ENCODE measurements around the gene OLFM1. TPM values are rescaled to one million over a fixed set of nuclear protein-coding genes. Genes with fewer than 3 reads are reported as not detected.

Gene OLFM1
- polyA plus RNA-seq (ENCODE audit: insufficient read length): 5.8 TPM

DNA sequence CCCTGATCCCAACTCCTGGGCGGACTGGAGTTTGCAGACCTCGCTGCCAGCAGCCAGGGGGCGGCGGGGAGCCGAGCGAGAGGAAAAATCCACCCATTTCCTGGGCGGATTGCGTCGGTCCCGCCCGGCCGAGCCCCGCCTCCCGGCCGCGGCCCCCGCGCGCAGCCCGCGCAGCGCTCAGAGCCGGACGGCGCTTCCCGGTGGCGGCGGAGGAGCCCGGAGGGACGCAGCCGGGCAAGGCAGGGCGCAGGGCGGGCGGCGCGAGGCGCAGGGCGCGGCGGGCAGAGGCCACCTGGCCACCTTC, at the start of gene OLFM1:
Gene OLFM1 (plus strand): TSS at position 180 of the 304 bp plus-strand sequence. CDS start 322 bp downstream, outside the sequence.
- DNase-seq: peak; percentile 67

DNA sequence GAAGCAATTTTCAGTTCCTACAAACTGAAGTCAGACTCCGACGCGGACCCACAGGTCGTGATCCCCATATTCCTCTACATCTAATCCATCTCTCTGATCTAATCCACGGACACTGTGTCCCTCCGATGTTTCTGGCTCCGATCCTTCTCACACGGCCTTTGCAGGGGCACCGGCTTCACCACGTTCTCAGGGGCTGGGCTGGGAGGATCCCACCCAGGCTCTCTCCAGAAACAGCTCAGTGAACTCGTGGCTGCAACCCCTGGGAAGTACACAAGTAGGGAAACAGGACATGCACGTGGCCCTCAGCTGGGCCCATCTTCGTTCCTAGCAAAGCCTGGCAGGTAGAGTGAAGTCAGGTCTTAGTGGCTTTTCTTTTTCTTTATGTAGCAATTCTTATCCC, 49.1 kb upstream of the OLFM1 start:
- DNase-seq: no peak

DNA sequence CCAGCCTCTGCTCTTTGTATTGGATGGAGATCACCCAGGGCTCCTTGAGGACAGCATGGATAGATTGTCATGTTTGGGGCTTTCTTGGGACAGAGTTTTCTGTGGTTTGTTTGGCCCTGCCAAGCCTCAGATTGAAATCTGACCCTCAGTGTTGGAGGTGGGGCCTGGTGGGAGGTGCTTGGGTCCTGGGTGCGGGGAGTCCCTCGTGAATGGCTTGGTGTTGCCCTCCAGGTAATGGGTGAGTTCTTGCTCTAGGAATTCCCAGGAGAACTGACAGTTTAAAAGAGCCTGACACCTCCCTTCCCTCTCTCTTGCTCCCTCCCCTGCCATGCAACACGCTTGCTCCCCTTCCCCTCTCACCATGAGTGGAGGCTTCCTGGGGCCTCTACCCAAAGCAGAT, 48.6 kb upstream of the OLFM1 start:
- no peak for DNase-seq

DNA sequence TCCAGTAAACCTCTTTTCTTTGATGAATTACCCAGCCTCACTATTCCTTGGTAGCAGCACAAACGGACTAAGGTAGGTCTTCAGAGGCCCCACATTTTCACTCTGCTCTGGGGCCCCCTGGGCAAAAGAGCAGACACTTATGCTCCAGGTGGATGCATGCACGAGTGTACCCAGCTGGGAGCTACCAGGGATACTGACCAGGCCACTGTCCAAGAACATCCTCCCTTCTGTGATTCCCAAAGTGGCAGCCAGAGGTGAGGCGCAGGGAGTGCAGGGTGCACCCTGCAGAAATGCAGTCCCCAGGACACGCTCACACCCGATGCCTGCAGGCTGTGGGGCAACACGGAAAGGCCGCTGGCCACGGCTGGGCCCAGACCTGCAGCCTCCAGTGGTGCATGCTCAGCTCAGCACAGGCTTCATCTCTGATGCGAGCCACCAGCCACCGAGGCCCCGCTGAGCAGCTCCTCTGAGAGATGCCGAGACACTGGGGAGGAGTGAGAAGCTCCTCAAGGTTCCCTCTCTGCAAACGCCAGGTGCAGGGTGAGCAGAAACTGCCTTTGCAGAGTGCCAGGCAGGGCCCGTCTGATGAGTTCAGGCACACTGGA, 48.1 kb upstream of the OLFM1 start:
- DNase-seq: no peak

DNA sequence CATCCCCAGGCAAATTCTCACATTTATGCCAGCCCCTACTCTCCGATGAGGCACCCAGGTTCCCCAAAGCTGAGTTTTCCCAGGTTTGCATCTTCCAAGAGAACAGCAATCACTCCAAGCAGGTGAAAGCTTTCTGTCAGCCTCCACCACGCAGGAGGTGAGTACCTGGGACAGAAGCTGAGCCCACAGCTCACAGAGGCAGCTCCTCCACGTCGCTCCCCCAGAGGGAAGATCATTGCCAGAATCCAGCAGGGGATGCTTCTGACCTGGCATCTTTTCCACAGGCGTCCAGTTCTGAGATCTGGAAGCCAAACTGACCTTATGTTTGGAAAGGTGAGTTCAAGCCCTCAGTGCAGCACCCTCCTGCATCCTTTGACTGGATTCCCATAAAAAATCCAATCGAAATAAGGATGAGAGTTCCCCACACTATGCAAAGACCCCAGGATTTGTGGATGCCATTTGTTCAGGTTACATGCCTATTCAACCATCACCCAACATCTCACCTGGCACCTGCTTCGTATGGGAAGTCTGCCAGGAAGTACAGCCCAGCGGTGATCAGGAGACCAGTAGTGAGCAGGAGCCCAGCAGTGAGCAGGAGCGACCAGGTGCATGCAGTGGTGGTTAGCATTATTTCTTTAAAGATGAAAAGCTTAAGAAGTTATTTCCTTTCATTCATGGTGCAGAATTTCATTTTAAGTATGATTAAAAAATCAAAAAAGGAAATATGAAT, 47.4 kb upstream of the OLFM1 start:
- no peak for DNase-seq

DNA sequence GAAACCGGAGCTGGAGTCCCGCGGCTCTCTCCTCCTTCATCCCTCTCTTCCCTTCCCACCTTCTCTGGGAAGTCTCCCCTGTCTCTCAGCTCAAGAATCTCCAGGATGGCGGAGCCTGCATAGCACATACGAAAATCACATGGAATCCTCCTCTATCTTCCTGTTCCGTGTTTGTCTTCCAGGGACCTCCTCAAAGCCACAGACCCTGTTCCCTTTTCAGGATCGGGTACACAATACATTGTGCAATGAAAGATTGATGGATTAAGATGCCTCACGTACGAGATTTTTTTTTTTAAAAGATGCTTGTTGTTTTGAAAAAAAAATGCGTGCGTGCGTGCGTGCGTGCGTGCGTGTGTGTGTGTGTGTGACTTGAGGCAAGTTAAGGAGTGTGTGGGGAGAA, 46.6 kb upstream of the OLFM1 start:
- DNase-seq: no peak

DNA sequence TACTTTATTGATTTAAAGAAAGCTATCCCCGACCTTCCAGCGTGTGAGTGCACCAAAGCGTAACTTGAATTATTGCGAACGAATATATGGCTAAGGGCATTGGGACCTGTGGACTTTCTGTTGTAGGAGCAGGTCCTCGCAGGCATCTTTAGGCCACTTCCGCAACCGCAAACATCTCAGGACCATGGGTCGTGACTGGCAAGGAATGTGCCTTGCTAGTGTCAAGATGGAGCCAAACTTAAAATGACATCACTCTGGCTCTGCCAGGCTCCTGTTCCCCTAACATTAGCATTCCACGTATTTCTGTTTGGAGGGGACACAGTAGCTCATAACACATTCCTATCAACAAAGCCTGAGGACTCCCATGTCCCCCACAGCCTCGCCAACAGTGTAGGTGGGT, 44.1 kb upstream of the OLFM1 start:
- no peak for DNase-seq

DNA sequence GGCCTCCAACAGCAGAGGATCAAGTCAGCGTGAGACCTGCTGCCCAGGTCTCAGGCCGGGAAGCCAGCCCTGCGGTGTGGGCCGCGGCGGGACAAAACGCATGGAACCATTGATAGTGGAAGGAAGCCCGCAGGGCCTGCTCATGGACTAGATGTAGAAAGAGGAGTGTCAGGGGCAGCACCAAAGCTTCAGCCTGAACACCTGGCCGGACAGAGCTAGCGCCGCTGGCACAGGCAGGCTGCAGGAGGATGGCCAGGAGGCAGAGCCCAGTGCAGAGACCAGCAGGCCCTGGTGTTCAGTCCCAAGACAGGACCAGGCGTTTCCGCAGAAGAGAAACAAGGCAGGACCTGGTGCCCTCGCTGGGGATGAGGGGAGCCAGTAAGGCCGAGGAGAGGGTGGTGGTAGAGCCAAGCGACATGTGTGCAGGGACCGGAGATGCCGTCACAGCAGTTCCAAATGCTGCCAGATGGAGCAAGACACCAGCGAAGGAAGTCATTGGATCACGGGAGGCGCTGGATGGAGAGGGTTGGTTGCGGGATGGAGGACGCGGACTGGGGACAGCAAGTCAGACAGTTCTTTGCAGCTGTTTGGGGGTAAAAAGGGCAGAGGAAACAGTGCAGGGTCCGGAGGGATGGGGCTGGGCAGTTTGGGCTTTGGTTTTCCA, 42.1 kb upstream of the OLFM1 start:
- no peak for DNase-seq

DNA sequence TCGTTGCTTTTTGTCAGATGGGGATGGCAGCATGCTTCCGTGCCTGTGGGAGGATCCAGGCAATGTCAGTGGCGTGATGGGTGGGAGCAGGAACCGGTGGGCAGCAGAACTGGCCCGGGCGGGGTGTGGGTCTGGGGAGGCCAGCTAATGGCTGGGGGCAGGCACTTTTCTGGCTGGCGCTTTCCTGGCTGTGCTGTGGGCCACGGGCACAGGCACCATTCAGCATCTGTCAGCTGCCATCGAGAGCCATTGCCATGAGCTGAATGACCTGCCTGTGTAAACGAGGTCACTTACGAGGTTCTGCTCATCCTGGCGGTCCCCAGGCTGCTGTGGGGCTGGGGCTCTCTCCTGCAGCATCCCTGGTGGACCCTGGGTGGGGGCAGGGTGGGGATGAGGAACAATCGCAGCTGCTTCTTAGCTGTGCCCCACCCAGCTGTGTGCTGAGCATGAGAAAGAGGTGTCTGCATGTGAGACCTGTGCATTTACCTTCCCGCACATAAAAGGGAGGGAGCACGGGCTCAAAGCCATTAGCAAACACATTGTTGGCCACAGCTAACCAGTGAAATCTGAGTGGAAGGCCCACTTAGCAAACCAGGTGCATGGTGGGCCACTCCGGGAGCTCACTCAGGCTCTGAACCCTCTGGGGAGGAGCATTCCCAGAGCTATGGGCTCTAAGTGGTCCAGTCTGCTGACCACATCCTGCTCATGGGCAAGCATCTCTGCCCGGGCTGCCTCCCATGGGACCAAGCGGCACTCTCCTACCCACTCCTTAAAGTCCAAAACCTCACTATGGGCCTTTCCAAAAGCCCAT, 41.3 kb upstream of the OLFM1 start:
- DNase-seq: no peak

DNA sequence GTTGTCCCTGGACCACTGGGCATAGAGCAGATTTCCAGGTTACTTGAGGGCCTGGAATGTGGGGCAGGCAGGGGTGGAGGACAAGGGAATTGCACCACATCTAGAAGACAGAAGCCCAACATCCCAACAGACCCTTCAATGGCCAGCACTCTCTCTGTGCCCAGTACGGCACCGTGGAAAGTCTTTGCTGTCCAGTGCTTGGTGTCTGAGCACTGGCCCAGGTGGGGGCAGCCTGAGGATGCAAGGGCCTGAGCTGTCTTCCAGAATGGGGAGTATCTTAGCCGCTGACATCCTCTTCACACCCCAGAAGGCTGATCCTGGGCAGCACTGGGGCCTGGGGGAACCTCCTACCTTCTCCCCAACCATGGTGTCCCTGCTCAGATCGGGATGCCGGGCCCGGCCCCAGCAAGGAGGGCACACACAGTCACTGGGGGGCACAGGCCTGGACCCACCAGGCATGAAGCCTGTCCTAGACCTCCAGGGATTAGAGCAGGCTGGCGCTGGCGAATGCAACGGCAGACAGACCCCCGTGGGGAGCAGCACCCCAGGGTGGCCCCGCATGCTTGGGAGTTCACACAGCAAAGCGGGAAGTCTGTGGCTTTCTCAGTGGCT, 40.6 kb upstream of the OLFM1 start:
- no peak for DNase-seq

DNA sequence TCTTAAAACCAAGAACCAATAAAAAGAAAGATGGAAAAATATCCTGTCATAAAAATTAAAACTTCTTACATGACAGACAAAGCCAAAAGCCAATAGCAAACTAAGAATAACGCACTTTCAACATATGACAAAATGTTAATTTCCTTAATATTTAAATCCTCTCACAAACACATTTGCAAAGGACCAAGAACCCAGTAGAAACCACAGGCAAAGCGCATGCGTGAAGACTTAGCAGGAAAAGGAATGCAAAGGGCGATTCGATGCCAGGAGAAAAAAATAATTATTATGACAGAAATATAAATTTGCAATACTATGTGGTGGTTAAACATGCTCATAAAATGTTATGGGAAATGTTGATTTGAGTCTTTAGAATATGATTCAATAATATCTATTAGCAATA, 39.9 kb upstream of the OLFM1 start:
- DNase-seq: no peak

DNA sequence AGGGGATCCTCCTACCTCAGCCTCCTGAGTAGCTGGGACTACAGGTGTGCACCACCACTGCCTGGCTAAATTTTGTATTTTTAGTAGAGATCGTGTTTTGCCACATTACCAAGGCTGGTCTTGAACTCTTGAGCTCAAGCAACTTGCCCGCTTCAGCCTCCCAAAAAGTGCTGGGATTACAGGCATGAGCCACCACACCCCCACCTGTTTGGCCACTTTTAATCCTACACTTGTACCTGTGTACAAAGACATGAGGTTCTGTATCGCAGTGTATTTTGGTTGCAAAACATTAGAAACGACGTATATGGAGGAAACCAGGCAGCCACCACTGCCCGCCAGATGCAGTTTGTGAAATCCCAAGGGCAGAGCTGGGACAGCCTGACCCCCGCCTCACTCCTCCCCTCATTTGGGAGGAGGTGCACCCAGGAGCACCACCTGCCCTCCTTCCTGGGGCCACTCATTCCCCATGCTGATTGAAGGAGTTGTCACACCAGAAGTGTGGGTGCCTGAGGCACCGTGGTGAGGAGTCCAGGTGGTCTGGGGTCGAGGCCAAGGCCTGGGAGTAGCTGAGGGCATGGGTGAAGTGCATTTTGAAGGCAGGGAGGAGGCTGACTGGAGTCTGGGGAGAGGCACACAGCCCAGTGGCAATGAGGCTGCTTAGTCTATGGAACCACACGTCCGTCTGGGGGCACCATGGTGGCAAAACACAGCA, 39.3 kb upstream of the OLFM1 start:
- no peak for DNase-seq

DNA sequence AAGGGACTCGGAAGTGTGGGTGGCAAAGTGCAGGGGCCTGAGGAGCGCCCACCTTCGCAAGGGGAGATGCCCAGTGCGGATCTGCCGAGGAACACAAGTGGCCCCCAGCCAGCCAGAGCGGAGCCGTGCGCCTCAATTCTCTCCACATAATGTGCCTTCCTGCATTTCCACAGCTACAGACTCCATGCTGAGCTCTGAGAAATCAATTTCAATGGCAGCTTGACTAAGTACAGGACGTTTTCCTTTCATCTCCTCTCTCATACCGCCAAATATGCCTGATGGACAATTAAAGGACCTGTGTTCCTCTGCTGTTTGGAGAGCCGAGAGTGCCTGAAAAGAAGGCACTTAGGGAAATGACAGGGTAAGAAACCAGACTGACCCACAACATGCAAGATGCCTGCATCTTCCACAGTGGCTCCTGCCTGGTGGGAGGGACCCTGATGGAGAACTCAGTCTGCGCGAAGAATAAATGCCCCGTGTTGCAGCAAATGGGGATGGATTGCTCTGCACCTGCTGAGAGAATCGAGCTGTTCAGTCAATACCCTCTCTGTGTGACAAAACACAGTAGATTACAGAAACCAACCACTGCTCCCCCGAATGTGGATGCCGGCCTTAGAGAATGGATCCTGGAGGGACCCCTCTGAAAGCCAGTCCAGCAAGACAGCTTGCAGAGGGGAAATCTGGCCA, 38.6 kb upstream of the OLFM1 start:
- DNase-seq: no peak

DNA sequence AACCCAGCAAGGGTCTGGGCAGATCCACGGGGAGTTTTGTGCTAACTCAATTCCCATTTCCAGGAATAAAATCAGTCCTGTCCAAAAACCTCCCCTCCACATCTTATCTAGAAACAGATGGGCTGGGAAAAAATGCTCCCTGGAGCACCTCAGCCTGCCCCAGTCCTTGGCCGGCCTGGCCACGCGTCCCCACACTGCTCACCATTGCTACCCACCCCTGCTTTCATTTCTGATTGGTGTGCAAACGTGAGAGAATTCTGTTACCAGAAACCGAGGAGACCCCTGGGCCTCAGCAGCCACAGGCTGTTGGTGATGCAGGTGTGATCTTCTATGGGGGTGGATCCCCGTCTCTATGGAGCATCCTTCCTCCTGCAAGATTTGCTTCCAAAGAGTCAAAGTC, 38.0 kb upstream of the OLFM1 start:
- no peak for DNase-seq

DNA sequence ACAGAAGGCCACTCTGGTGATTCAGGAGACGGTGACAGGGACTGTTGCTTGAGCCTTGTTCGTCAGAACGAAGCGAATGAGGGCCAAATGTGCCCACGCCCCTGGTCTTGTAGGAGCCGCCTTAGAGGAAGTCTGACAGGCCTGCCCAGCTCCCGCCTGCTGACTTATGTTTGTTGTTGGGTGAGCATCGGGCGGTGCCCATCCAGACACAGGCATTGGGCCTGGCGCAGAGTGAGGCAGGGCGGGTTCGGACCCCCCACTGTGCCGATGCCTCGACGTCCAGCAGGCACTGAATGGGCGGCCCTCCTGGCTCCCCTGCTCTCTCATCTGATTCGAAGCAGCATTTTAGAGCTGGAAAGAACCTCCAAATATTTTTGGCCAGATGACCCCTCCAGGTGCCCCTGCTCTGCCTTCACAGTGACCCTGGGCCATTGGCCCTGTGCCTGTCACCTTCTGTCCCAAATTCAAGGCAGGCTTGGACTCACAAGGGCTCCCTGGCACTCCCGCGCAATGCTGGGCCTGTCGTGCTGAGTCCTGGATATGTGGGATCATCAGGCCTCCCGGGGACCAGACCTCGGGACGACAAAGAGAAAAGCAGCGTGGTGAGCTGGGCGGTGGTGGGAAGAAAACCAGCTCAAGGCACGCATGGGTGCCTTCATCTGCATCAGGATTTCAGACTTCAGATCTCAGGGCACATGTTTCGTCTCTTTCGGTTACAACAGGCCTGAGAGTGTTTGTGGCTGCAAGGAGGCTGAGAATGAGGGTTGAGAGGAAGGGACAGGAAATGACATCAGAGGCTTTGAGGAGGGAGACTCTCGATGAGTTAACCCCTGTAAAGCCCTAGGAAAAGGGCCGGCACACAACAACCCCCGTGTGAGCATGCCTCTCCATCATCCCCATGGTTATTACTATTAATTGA, 37.1 kb upstream of the OLFM1 start:
- DNase-seq: no peak

DNA sequence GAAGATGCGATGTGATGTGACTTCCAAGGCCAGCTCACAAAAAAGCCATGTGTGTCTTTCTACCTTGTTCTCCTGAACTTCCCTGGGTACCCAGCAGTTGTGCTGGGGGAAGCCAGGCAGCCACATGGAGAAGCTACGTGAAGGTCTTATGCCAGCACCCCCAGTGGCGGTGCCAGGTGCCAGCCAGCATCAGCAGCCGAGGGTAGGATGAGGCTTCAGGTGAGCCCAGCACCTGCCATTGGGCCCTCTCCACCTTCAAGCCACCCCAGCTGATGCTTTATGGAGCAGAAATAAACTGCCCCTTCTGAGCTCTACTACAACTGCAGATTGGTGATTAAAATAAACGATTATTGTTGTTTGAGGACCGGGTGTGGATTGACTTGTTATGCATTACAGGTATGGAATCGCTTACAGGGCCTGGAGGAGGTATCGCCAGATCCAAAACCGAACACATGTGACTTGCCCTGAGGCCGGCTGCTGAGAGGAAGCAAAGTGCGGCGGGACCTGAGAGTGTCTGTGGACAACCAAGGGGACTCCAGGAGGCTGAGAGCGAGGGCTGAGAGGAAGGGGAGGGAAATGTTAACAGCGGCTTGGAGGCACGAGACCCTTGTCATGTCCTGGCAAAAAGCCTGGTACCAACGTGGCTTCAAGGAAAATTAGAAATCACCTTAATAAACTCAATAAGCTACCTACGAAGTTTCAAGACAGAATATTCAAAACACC, 36.0 kb upstream of the OLFM1 start:
- DNase-seq: no peak

DNA sequence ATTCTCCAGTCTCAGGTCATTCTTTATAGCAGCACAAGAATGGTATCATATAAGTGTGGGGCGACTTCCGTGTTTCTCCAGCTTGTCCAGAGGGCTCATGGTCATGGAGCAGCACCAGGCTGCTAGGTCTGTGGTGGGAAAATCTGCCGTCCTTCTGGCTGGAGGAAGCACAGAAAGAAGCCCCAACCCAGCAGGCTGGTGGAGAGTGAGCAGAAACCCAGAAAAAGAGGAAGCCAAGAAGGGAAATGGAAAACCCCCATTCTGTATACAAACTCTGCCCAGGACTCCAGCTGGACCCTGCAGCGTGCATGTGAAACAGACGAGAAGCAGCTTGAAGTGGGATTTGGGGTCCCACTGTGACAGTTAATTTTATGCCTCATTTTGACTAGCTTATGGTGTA, 34.3 kb upstream of the OLFM1 start:
- no peak for DNase-seq

DNA sequence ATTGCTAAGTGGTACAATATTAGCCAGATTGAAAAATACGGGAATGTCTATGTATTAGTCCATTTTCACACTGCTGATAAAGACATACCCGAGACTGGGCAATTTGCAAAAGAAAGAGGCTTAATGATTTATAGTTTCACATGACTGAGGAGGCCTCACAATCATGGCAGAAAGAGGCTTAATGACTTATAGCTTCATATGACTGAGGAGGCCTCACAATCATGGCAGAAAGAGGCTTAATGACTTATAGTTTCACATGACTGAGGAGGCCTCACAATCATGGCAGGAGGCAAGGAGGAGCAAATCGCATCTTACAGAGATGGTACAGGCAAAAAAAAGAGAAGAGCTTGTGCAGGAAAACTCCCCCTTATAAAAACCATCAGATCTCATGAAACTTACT, 32.3 kb upstream of the OLFM1 start:
- no peak for DNase-seq

DNA sequence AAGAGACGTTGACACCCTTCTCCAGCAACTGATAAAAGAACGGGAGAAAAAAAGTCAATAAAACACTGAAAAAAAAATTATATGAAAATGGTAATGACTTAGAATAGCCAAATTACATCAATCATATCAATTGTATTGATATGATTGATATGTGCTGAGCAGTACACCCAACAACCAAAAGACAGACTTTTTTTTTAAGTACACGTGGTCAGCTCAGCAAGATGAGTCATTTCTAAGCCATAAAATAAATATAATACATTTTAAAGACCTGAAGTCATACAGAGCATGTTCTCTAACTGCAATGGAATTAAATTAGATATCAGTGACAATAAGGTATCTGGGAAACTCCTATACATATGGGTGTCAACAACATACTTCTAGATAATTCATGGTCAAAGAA, 30.9 kb upstream of the OLFM1 start:
- DNase-seq: no peak
